Testis (tissue), 2 donors: Measurements from ENCODE around the gene NRXN3.

ENCODE experiments used
- CTCF ChIP-seq, 3 experiments: fragments of 450-650 bp in 2 of 3; fragments of 200-600 bp in 1 of 3; sonication (generic) in 1 of 3; IDR thresholded peaks; one replicate each; pipeline ENCODE4 v1.5.1; 2016 to 2019; ENCODE audit warnings: antibody characterized with exemption in 3 of 3, mild to moderate bottlenecking in 2 of 3, moderate library complexity in 1 of 3
- POLR2A ChIP-seq: fragments of 450-650 bp; IDR thresholded peaks from one replicate; pipeline ENCODE4 v1.6.1; 2017; ENCODE audit warnings: antibody characterized with exemption, mild to moderate bottlenecking, moderate library complexity

- TF ChIP-seq CTCF (IDR thresholded peaks at IDR 0.05) = no peak
- TF ChIP-seq POLR2A = no peak
These were observed 364.0 kb downstream of the NRXN3 start for GRCh38 chr14:78534141-78534540.
